ENCODE measurements around the gene CRADD. TPM values are rescaled to one million over a fixed set of nuclear protein-coding genes. Genes with fewer than 3 reads are reported as not detected.

CRADD gene
- polyA plus RNA-seq, 2 donors = 4.2 to 12.0 TPM

DNA sequence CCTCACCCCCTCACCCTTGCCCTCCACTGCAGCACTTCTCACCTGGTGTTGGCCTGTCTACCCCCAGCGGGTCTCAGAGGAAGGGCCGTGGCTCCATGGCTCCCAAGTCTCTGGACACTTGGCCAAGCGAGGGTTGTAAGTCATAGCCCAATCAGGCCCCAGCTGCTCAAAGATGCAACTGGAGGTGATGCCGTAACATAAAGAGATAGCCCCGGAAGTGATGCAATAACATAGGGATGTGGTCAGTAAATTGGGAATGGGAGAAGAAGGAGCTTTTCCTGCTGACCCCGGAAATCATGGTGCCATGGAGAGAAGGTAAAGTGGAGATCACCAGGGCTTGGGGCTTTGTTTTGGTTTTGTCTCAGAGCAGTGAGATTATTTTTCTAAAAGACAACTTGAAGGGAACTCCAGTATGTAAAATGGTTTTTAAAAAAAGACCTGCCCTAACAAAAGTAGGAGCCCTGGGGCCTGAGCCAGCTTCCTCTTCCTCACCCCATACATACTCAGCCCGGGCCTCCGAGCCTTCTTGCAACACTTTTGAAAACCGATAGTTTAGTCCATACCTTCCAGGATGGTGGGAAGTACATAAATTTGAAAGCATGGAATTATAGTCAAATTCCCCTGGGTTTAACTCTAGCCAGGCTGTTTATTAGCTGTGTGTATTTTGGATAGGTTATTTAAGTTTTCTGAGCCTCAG, 212.5 kb downstream of the CRADD start:
- Histone ChIP-seq H3K9me3 (ENCODE audit: control insufficient read depth in 2 of 2, insufficient read depth in 1 of 2, low read depth in 1 of 2, low read length in 1 of 2) (no peaks in the 10 kb centered on the region), H3K27ac (ENCODE audit: low read depth in 2 of 2, low read length in 1 of 2) (no peak overlapping the region), H3K27me3 (ENCODE audit: control insufficient read depth in 1 of 2, insufficient read depth in 2 of 2, low read length in 2 of 2) (no peaks in the 10 kb centered on the region), H3K36me3 (ENCODE audit: control insufficient read depth in 2 of 2, insufficient read depth in 2 of 2, low read length in 1 of 2) (no peaks in the 10 kb centered on the region), H3K4me3 (ENCODE audit: low read depth in 1 of 2, low read length in 2 of 2) (no peak overlapping the region), H3K4me1 (ENCODE audit: control insufficient read depth in 2 of 2, insufficient read depth in 2 of 2, low read length in 1 of 2) (peaks cover 3 to 4% of the 10 kb centered on the region in 2 donors)
- WGBS, 2 donors = 89% methylated on average over 9 of the region's 9 CpGs

- Histone ChIP-seq H3K27ac (ENCODE audit: low read depth in 2 of 2, low read length in 1 of 2) (no peak overlapping the region), H3K4me3 (ENCODE audit: low read depth in 1 of 2, low read length in 2 of 2) (no peak overlapping the region)
These were observed 215.5 kb downstream of the CRADD start for GRCh38 chr12:93892423-93893268.

DNA sequence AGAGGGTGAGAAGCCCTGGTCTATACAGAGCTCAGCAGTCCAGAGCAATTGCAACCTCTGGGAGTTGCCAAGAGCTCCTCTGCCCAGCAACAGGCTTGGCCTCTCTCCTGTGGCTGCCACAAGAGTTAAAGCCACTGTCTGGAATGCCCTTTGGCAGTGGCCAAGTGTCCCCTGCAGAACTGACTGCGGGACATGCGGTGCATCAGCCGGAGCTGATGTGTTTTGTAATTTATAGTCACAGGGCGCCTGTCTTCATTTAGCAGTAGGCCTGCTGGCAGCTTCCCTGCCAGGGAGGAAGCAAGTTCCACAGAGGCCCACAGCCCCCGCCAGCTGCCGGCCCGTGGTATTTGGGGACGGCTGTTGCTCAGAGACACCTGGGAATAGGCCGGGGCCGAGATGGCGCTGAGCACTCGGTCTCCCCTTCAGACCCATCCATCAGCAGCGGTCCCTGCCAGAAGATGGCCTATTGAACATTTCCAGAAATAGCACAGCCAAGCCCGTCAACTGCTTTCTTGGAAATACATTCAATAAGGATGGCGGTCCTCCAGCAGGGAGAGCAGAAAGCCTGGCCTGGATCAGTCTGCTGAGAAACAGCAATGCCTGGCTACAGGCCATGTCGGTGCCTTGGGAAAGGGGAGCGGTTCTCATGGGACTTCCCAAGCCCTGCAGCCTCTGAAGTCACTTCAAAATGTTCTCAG, 217.4 kb downstream of the CRADD start:
- WGBS, 2 donors = 14 to 31% methylated on average over 17 of the region's 17 CpGs
- Histone ChIP-seq H3K9me3 (ENCODE audit: control insufficient read depth in 2 of 2, insufficient read depth in 1 of 2, low read depth in 1 of 2, low read length in 1 of 2) (no peaks in the 10 kb centered on the region), H3K27me3 (ENCODE audit: control insufficient read depth in 1 of 2, insufficient read depth in 2 of 2, low read length in 2 of 2) (no peaks in the 10 kb centered on the region), H3K4me3 (ENCODE audit: low read depth in 1 of 2, low read length in 2 of 2) (no peak overlapping the region), H3K27ac (ENCODE audit: low read depth in 2 of 2, low read length in 1 of 2) (peak overlapping the region; percentile 18 to 54), H3K4me1 (ENCODE audit: control insufficient read depth in 2 of 2, insufficient read depth in 2 of 2, low read length in 1 of 2) (peaks cover 3 to 4% of the 10 kb centered on the region in 2 donors), H3K36me3 (ENCODE audit: control insufficient read depth in 2 of 2, insufficient read depth in 2 of 2, low read length in 1 of 2) (no peaks in the 10 kb centered on the region)

More at GRCh38 chr12:93892423-93893268, 215.5 kb downstream of the CRADD start:
- peaks cover 3 to 4% of the 10 kb centered on the region in 2 donors for H3K4me1 ChIP-seq (ENCODE audit: control insufficient read depth in 2 of 2, insufficient read depth in 2 of 2, low read length in 1 of 2)
- no peaks in the 10 kb centered on the region for H3K36me3 ChIP-seq (ENCODE audit: control insufficient read depth in 2 of 2, insufficient read depth in 2 of 2, low read length in 1 of 2)
- H3K27me3 ChIP-seq (ENCODE audit: control insufficient read depth in 1 of 2, insufficient read depth in 2 of 2, low read length in 2 of 2) = no peaks in the 10 kb centered on the region
- no peaks in the 10 kb centered on the region for H3K9me3 ChIP-seq (ENCODE audit: control insufficient read depth in 2 of 2, insufficient read depth in 1 of 2, low read depth in 1 of 2, low read length in 1 of 2)
- WGBS, 2 donors = 49 to 57% methylated on average over 14 of the region's 14 CpGs

DNA sequence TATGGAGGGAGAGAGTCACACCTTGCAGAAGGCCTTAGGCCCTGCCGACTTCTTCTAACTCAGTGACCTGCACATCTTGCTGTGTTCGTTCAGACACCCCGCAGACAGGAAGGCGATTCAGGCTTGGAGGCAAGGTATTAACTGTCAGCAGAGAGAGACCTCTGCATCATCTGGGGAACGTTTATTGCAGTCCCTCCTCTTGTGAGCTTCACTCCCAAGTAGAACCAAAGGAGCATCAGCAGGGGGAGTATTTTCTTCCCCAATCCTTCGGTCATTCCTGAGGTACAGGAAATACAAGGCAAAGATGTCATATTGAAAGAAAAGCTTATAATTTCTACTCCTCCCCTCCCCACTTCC, 217.9 kb downstream of the CRADD start:
- Histone ChIP-seq H3K9me3 (ENCODE audit: control insufficient read depth in 2 of 2, insufficient read depth in 1 of 2, low read depth in 1 of 2, low read length in 1 of 2) (no peaks in the 10 kb centered on the region), H3K36me3 (ENCODE audit: control insufficient read depth in 2 of 2, insufficient read depth in 2 of 2, low read length in 1 of 2) (no peaks in the 10 kb centered on the region), H3K4me3 (ENCODE audit: low read depth in 1 of 2, low read length in 2 of 2) (no peak overlapping the region), H3K4me1 (ENCODE audit: control insufficient read depth in 2 of 2, insufficient read depth in 2 of 2, low read length in 1 of 2) (peaks cover 3 to 4% of the 10 kb centered on the region in 2 donors), H3K27ac (ENCODE audit: low read depth in 2 of 2, low read length in 1 of 2) (peak overlapping the region in 1 of 2 donors; percentile 54), H3K27me3 (ENCODE audit: control insufficient read depth in 1 of 2, insufficient read depth in 2 of 2, low read length in 2 of 2) (no peaks in the 10 kb centered on the region)
- 27 to 43% methylated on average over 6 of the region's 6 CpGs for WGBS, 2 donors

DNA sequence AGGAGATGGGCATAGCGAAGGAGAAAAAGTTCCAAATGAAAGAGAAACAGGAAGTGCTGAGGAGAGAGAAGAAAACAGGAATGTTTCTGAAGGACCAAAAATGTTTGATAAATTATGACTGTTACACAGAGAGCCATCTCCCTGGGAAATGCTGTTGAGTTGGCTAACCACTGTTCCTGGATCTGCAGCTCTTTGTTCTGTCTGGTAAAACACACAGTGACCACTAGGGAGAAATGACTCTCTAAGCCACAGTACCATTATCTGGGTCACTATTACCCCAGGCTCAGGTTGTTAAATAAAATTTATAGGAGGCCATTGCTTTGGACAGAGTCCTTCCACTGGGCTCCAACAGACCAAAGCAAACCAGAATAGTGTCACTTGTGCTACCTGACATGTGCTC, 219.3 kb downstream of the CRADD start:
- Histone ChIP-seq H3K27me3 (ENCODE audit: control insufficient read depth in 1 of 2, insufficient read depth in 2 of 2, low read length in 2 of 2) (no peaks in the 10 kb centered on the region), H3K36me3 (ENCODE audit: control insufficient read depth in 2 of 2, insufficient read depth in 2 of 2, low read length in 1 of 2) (no peaks in the 10 kb centered on the region), H3K27ac (ENCODE audit: low read depth in 2 of 2, low read length in 1 of 2) (no peak overlapping the region), H3K9me3 (ENCODE audit: control insufficient read depth in 2 of 2, insufficient read depth in 1 of 2, low read depth in 1 of 2, low read length in 1 of 2) (no peaks in the 10 kb centered on the region), H3K4me1 (ENCODE audit: control insufficient read depth in 2 of 2, insufficient read depth in 2 of 2, low read length in 1 of 2) (peaks cover 3 to 4% of the 10 kb centered on the region in 2 donors), H3K4me3 (ENCODE audit: low read depth in 1 of 2, low read length in 2 of 2) (no peak overlapping the region)
- 99 to 100% methylated on average over 1 of the region's 1 CpG for WGBS, 2 donors

GRCh38 chr12:93896952-93897351, 219.8 kb downstream of the CRADD start:
- H3K4me3 ChIP-seq (ENCODE audit: low read depth in 1 of 2, low read length in 2 of 2) = no peak overlapping the region
- no peaks in the 10 kb centered on the region for H3K36me3 ChIP-seq (ENCODE audit: control insufficient read depth in 2 of 2, insufficient read depth in 2 of 2, low read length in 1 of 2)
- no peak overlapping the region for H3K27ac ChIP-seq (ENCODE audit: low read depth in 2 of 2, low read length in 1 of 2)
- H3K9me3 ChIP-seq (ENCODE audit: control insufficient read depth in 2 of 2, insufficient read depth in 1 of 2, low read depth in 1 of 2, low read length in 1 of 2) = no peaks in the 10 kb centered on the region
- H3K27me3 ChIP-seq (ENCODE audit: control insufficient read depth in 1 of 2, insufficient read depth in 2 of 2, low read length in 2 of 2) = no peaks in the 10 kb centered on the region
- 83 to 86% methylated on average over 6 of the region's 6 CpGs for WGBS, 2 donors
- peaks cover 3 to 4% of the 10 kb centered on the region in 2 donors for H3K4me1 ChIP-seq (ENCODE audit: control insufficient read depth in 2 of 2, insufficient read depth in 2 of 2, low read length in 1 of 2)

- no peak overlapping the region for H3K27ac ChIP-seq (ENCODE audit: low read depth in 2 of 2, low read length in 1 of 2)
- H3K9me3 ChIP-seq (ENCODE audit: control insufficient read depth in 2 of 2, insufficient read depth in 1 of 2, low read depth in 1 of 2, low read length in 1 of 2) = no peaks in the 10 kb centered on the region
- no peaks in the 10 kb centered on the region for H3K27me3 ChIP-seq (ENCODE audit: control insufficient read depth in 1 of 2, insufficient read depth in 2 of 2, low read length in 2 of 2)
- H3K4me1 ChIP-seq (ENCODE audit: control insufficient read depth in 2 of 2, insufficient read depth in 2 of 2, low read length in 1 of 2) = no peaks in the 10 kb centered on the region
- no peak overlapping the region for H3K4me3 ChIP-seq (ENCODE audit: low read depth in 1 of 2, low read length in 2 of 2)
- WGBS, 2 donors = 91 to 94% methylated on average over 3 of the region's 3 CpGs
- H3K36me3 ChIP-seq (ENCODE audit: control insufficient read depth in 2 of 2, insufficient read depth in 2 of 2, low read length in 1 of 2) = no peaks in the 10 kb centered on the region
These were observed 224.6 kb downstream of the CRADD start for GRCh38 chr12:93901739-93902138.

- H3K27ac ChIP-seq (ENCODE audit: low read depth in 2 of 2, low read length in 1 of 2) = no peak overlapping the region
- H3K9me3 ChIP-seq (ENCODE audit: control insufficient read depth in 2 of 2, insufficient read depth in 1 of 2, low read depth in 1 of 2, low read length in 1 of 2) = no peaks in the 10 kb centered on the region
- H3K4me3 ChIP-seq (ENCODE audit: low read depth in 1 of 2, low read length in 2 of 2) = no peak overlapping the region
- H3K36me3 ChIP-seq (ENCODE audit: control insufficient read depth in 2 of 2, insufficient read depth in 2 of 2, low read length in 1 of 2) = no peaks in the 10 kb centered on the region
- no peaks in the 10 kb centered on the region for H3K4me1 ChIP-seq (ENCODE audit: control insufficient read depth in 2 of 2, insufficient read depth in 2 of 2, low read length in 1 of 2)
- 90% methylated on average over 4 of the region's 4 CpGs for WGBS, 2 donors
- no peaks in the 10 kb centered on the region for H3K27me3 ChIP-seq (ENCODE audit: control insufficient read depth in 1 of 2, insufficient read depth in 2 of 2, low read length in 2 of 2)
These were observed 225.0 kb downstream of the CRADD start for GRCh38 chr12:93902192-93902591.

DNA sequence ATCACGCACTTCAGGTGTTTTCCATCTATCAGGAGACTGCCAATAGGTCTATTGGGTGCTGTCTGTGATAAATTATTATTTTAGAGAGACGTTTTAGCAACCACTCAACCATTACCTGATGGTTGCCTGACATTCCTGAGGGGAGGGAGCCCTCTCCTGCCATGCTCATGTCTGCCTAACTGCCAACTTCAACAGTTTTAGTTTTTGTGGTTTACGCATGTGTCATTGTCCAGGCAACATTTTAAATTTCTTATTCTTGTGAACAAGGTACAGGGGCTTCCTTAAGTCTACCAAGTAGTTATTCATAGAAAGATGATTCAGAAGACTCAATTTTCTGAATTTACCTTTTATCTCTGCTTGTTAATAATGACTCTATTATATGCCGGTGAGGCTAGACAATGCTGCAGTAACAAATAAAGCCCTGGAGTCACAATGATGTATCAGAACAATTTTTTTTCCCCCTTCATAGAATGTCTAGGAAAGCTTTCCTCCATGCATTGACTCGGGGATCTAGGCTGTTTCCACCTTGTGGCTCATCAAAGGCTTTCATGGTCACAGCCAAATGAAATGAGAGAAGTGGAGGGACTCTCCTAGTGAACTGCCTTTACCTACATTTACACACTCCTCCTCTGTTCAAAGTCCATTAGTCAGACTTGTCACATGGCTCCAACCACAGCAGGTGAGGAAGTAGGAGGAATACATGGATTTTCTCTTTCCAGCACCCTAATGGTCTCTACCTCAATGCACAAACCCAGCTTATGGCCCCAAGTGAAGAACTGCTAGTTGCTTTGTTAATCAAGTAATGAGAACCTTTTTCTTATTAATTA, 225.8 kb downstream of the CRADD start:
- no peaks in the 10 kb centered on the region for H3K27me3 ChIP-seq (ENCODE audit: control insufficient read depth in 1 of 2, insufficient read depth in 2 of 2, low read length in 2 of 2)
- no peak overlapping the region for H3K4me3 ChIP-seq (ENCODE audit: low read depth in 1 of 2, low read length in 2 of 2)
- no peaks in the 10 kb centered on the region for H3K9me3 ChIP-seq (ENCODE audit: control insufficient read depth in 2 of 2, insufficient read depth in 1 of 2, low read depth in 1 of 2, low read length in 1 of 2)
- H3K4me1 ChIP-seq (ENCODE audit: control insufficient read depth in 2 of 2, insufficient read depth in 2 of 2, low read length in 1 of 2) = no peaks in the 10 kb centered on the region
- H3K36me3 ChIP-seq (ENCODE audit: control insufficient read depth in 2 of 2, insufficient read depth in 2 of 2, low read length in 1 of 2) = no peaks in the 10 kb centered on the region
- WGBS, 2 donors = 85 to 88% methylated on average over 5 of the region's 5 CpGs
- H3K27ac ChIP-seq (ENCODE audit: low read depth in 2 of 2, low read length in 1 of 2) = no peak overlapping the region

Data from esophagus (tissue), 2 donors.